WTC11 (cell line): ENCODE measurements around the gene CDK16. TPM values are rescaled to one million over a fixed set of nuclear protein-coding genes. Genes with fewer than 3 reads are reported as not detected.

Experiments used
- ATAC-seq: fragments of 200-7000 bp; cut with Tn5 transposase; 2 replicates; pipeline ENCODE4 v1.10.0; 2021; ENCODE audit warnings: mild to moderate bottlenecking, moderate library complexity
- CTCF ChIA-PET: fragments of 300-600 bp; sonication (Branson Sonifier 250); formaldehyde crosslinking; loops from one replicate; lab custom pipeline; 2021; ENCODE audit warnings: antibody characterized with exemption; lab: Charles Lee
- POLR2A ChIA-PET: fragments of 350-600 bp; sonication (Branson Sonifier 250); formaldehyde crosslinking; loops from one replicate; lab custom pipeline; 2021; ENCODE audit warnings: antibody characterized with exemption; lab: Charles Lee
- DNase-seq: peaks from one replicate; pipeline ENCODE4 v3.0.0; 2021; ENCODE audit warnings: low spot score
- H3K27ac Mint-ChIP-seq: 2 replicates; pipeline ENCODE4 v1.8.0; 2021; ENCODE audit warnings: mixed read lengths
- H3K27me3 Mint-ChIP-seq: 2 replicates; pipeline ENCODE4 v1.8.0; 2021; ENCODE audit warnings: low read depth, mild to moderate bottlenecking, moderate library complexity, mixed read lengths
- H3K36me3 Mint-ChIP-seq: 2 replicates; pipeline ENCODE4 v1.8.0; 2021; ENCODE audit warnings: mixed read lengths
- H3K4me1 Mint-ChIP-seq: 2 replicates; pipeline ENCODE4 v1.8.0; 2022; ENCODE audit warnings: mixed read lengths
- H3K4me3 Mint-ChIP-seq: 2 replicates; pipeline ENCODE4 v1.8.0; 2021; ENCODE audit warnings: mild to moderate bottlenecking, moderate library complexity, mixed read lengths
- H3K9me3 Mint-ChIP-seq: 2 replicates; pipeline ENCODE4 v1.8.0; 2021; ENCODE audit warnings: mixed read lengths
- ATF1 ChIP-seq: sonication (generic); formaldehyde crosslinking; IDR thresholded peaks from 2 replicates; pipeline ENCODE4 v1.8.1; 2023; ENCODE audit warnings: mild to moderate bottlenecking, moderate library complexity, missing genetic modification reagents
- CREM ChIP-seq: sonication (generic); formaldehyde crosslinking; IDR thresholded peaks from 2 replicates; pipeline ENCODE4 v1.8.1; 2022; ENCODE audit warnings: mild to moderate bottlenecking, missing genetic modification reagents, moderate library complexity
- ESRRA ChIP-seq: sonication (generic); formaldehyde crosslinking; IDR thresholded peaks from 2 replicates; pipeline ENCODE4 v1.8.1; 2022; ENCODE audit warnings: mild to moderate bottlenecking, missing genetic modification reagents, borderline replicate concordance
- FOXJ3 ChIP-seq: sonication (generic); formaldehyde crosslinking; IDR thresholded peaks from 2 replicates; pipeline ENCODE4 v1.9.0; 2021; ENCODE audit warnings: missing genetic modification reagents, mild to moderate bottlenecking, borderline replicate concordance
- FOXK1 ChIP-seq: sonication (generic); formaldehyde crosslinking; IDR thresholded peaks from 2 replicates; pipeline ENCODE4 v1.8.0; 2022; ENCODE audit warnings: mild to moderate bottlenecking, moderate library complexity, missing genetic modification reagents
- JAZF1 ChIP-seq: fragments of 250-450 bp; sonication (Bioruptor Pico); IDR thresholded peaks from 2 replicates; pipeline ENCODE4 v1.9.0; 2021; ENCODE audit warnings: moderate library complexity, mild to moderate bottlenecking, inconsistent platforms
- JUN ChIP-seq: sonication (generic); formaldehyde crosslinking; IDR thresholded peaks from 2 replicates; pipeline ENCODE4 v1.8.0; 2023; ENCODE audit warnings: mild to moderate bottlenecking, missing genetic modification reagents
- MYBL2 ChIP-seq: sonication (generic); formaldehyde crosslinking; IDR thresholded peaks from 2 replicates; pipeline ENCODE4 v1.8.1; 2023; ENCODE audit warnings: mild to moderate bottlenecking, moderate library complexity, missing genetic modification reagents
- NR3C1 ChIP-seq: sonication (generic); formaldehyde crosslinking; conservative IDR thresholded peaks from 2 replicates; pipeline ENCODE4 v1.8.1; 2023; ENCODE audit warnings: low read depth, mild to moderate bottlenecking, missing genetic modification reagents
- SMAD4 ChIP-seq: sonication (generic); formaldehyde crosslinking; IDR thresholded peaks from 2 replicates; pipeline ENCODE4 v1.8.0; 2022; ENCODE audit warnings: mild to moderate bottlenecking, missing genetic modification reagents
- SP1 ChIP-seq: sonication (generic); formaldehyde crosslinking; conservative IDR thresholded peaks from 2 replicates; pipeline ENCODE4 v1.8.1; 2022; ENCODE audit warnings: missing genetic modification reagents
- TP53 ChIP-seq: sonication (generic); formaldehyde crosslinking; IDR thresholded peaks from 2 replicates; pipeline ENCODE4 v1.8.1; 2023; ENCODE audit warnings: mild to moderate bottlenecking, missing genetic modification reagents
- ZNF263 ChIP-seq: sonication (generic); formaldehyde crosslinking; IDR thresholded peaks from 2 replicates; pipeline ENCODE4 v1.8.1; 2022; ENCODE audit warnings: low read depth, mild to moderate bottlenecking, moderate library complexity, missing genetic modification reagents
- total RNA-seq: library from RNA; stranded (reverse); gene quantifications from 3 replicates; pipeline ENCODE4 v1.2.3, GENCODE V29; 2021
- TF ChIP-seq, protein P1 (sequence below): sonication (generic); formaldehyde crosslinking; IDR thresholded peaks from 2 replicates; pipeline ENCODE4 v1.8.0; 2023; ENCODE audit warnings: missing genetic modification reagents
- TF ChIP-seq, protein P2 (sequence below): sonication (generic); formaldehyde crosslinking; IDR thresholded peaks from 2 replicates; pipeline ENCODE4 v1.8.0; 2022; ENCODE audit warnings: mild to moderate bottlenecking, missing genetic modification reagents
- TF ChIP-seq, protein P3 (sequence below): fragments of 250-450 bp; sonication (Bioruptor Pico); IDR thresholded peaks from 2 replicates; pipeline ENCODE4 v1.9.0; 2021; ENCODE audit warnings: mild to moderate bottlenecking, borderline replicate concordance
- TF ChIP-seq, protein P4 (sequence below): sonication (generic); formaldehyde crosslinking; IDR thresholded peaks from 2 replicates; pipeline ENCODE4 v1.8.1; 2022; ENCODE audit warnings: missing genetic modification reagents, borderline replicate concordance

The CDK16 gene
- total RNA-seq, 1 experiment from 2014 or later, result 130 TPM

DNA sequence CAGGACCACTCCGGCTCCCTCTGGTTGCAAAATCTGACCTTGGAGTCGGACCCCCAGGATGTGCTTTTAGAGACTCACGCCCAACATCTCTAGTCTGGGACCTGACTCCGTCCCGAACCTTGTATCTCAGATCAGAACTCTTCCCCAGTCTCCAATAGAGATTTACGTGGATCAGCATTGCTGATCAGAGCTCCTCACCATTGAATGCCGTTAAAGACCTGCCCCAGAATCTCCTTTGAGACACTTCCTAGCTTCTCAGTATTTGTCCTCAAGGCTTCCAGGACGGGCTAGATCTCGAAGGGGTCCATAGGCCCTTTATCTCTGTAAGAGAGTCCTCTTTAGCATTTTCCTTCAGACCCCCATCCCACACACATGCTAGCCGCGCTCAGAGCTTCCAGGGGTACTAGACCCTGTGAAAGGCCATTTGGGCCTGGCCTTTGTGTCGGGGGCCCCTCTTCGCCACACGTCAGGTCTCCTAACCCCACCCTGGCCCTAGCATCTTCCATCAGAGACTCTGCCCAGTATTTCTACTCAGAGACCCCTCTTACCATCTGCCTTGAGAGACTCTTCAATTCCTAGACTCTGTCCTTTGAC is 24.2 kb upstream of the CDK16 start:
- Mint-ChIP-seq H3K27me3 (no peaks in the 10 kb centered on the region), H3K36me3 (peaks cover 19% of the 10 kb centered on the region), H3K9me3 (no peaks in the 10 kb centered on the region), H3K4me1 (peaks cover 58% of the 10 kb centered on the region), H3K4me3 (peak overlapping the region; percentile 92), H3K27ac (peak overlapping the region; percentile 89)
- no peak for DNase-seq
- POLR2A ChIA-PET, result interaction anchor here (1.2 kb wide), 1 partner anchor 24 kb away, joined by 4 read pairs; the partner anchor contains the start of gene CDK16
- no peak for TF ChIP-seq SMAD4 (CRISPR knock-in tag)
- TF ChIP-seq NR3C1 (CRISPR knock-in tag), result no peak
- no peak for TF ChIP-seq JAZF1
- TF ChIP-seq ESRRA (CRISPR knock-in tag), result no peak
- no peak for TF ChIP-seq TP53 (CRISPR knock-in tag)
- no peak for TF ChIP-seq JUN
- TF ChIP-seq MYBL2 (CRISPR knock-in tag), result 0 out of 2 replicates have a peak, but pooled peaks have one; percentile 16
- ATAC-seq, result no peak
- CTCF ChIA-PET, result interaction anchor here (0.9 to 1.0 kb wide), 2 partner anchors 190 to 329 kb away, joined by 3 to 4 read pairs; no protein-coding TSS in a partner anchor

DNA sequence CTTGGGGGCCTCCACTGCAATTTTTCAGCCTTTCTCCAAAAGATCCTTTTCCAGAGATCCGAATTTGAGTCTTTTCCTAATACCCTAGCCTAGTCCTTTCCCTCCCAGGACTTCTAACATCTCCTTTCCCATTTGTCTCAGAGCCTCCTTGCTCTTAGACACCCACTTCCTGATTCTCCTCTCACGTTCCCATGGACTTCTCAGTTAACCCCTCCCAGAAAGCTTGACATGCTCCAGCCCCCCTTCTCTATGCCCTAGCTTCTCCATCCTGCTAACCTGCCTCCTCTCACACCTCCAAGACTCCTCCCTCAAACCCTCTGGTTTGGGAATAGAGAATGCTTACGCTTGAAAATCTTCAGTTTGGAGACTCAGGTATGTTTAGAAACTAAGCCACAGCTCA is 22.4 kb upstream of the CDK16 start:
- ATAC-seq (no peak), DNase-seq (no peak)
- Mint-ChIP-seq H3K9me3 (no peaks in the 10 kb centered on the region), H3K27me3 (no peaks in the 10 kb centered on the region), H3K4me3 (peak overlapping the region; percentile 92), H3K36me3 (peaks cover 35% of the 10 kb centered on the region), H3K4me1 (peaks cover 55% of the 10 kb centered on the region), H3K27ac (peak overlapping the region; percentile 68)
- POLR2A ChIA-PET, result no interaction called here
- TF ChIP-seq FOXK1 (CRISPR knock-in tag) (no peak), SP1 (CRISPR knock-in tag) (no peak), ZNF263 (CRISPR knock-in tag) (no peak), FOXJ3 (CRISPR knock-in tag) (no peak), CREM (CRISPR knock-in tag) (no peak), ATF1 (CRISPR knock-in tag) (no peak)
- TF ChIP-seq, protein P1, sequence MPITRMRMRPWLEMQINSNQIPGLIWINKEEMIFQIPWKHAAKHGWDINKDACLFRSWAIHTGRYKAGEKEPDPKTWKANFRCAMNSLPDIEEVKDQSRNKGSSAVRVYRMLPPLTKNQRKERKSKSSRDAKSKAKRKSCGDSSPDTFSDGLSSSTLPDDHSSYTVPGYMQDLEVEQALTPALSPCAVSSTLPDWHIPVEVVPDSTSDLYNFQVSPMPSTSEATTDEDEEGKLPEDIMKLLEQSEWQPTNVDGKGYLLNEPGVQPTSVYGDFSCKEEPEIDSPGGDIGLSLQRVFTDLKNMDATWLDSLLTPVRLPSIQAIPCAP, result no peak
- TF ChIP-seq, protein P2, sequence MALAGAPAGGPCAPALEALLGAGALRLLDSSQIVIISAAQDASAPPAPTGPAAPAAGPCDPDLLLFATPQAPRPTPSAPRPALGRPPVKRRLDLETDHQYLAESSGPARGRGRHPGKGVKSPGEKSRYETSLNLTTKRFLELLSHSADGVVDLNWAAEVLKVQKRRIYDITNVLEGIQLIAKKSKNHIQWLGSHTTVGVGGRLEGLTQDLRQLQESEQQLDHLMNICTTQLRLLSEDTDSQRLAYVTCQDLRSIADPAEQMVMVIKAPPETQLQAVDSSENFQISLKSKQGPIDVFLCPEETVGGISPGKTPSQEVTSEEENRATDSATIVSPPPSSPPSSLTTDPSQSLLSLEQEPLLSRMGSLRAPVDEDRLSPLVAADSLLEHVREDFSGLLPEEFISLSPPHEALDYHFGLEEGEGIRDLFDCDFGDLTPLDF, result no peak
- TF ChIP-seq, protein P3, sequence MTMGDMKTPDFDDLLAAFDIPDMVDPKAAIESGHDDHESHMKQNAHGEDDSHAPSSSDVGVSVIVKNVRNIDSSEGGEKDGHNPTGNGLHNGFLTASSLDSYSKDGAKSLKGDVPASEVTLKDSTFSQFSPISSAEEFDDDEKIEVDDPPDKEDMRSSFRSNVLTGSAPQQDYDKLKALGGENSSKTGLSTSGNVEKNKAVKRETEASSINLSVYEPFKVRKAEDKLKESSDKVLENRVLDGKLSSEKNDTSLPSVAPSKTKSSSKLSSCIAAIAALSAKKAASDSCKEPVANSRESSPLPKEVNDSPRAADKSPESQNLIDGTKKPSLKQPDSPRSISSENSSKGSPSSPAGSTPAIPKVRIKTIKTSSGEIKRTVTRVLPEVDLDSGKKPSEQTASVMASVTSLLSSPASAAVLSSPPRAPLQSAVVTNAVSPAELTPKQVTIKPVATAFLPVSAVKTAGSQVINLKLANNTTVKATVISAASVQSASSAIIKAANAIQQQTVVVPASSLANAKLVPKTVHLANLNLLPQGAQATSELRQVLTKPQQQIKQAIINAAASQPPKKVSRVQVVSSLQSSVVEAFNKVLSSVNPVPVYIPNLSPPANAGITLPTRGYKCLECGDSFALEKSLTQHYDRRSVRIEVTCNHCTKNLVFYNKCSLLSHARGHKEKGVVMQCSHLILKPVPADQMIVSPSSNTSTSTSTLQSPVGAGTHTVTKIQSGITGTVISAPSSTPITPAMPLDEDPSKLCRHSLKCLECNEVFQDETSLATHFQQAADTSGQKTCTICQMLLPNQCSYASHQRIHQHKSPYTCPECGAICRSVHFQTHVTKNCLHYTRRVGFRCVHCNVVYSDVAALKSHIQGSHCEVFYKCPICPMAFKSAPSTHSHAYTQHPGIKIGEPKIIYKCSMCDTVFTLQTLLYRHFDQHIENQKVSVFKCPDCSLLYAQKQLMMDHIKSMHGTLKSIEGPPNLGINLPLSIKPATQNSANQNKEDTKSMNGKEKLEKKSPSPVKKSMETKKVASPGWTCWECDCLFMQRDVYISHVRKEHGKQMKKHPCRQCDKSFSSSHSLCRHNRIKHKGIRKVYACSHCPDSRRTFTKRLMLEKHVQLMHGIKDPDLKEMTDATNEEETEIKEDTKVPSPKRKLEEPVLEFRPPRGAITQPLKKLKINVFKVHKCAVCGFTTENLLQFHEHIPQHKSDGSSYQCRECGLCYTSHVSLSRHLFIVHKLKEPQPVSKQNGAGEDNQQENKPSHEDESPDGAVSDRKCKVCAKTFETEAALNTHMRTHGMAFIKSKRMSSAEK (CRISPR knock-in tag), result no peak
- TF ChIP-seq, protein P4, sequence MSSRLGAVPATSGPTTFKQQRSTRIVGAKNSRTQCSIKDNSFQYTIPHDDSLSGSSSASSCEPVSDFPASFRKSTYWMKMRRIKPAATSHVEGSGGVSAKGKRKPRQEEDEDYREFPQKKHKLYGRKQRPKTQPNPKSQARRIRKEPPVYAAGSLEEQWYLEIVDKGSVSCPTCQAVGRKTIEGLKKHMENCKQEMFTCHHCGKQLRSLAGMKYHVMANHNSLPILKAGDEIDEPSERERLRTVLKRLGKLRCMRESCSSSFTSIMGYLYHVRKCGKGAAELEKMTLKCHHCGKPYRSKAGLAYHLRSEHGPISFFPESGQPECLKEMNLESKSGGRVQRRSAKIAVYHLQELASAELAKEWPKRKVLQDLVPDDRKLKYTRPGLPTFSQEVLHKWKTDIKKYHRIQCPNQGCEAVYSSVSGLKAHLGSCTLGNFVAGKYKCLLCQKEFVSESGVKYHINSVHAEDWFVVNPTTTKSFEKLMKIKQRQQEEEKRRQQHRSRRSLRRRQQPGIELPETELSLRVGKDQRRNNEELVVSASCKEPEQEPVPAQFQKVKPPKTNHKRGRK, result no peak
- CTCF ChIA-PET, result interaction anchor here (0.6 kb wide), 1 partner anchor 186 kb away, joined by 3 read pairs; no protein-coding TSS in a partner anchor
